Neural cell (in vitro differentiated cells): Measurements from ENCODE around the gene INMT.

Experiments used
- CTCF ChIP-seq: fragments of 450-650 bp; IDR thresholded peaks from 2 replicates; pipeline ENCODE4 v1.5.1; 2014; ENCODE audit warnings: antibody characterized with exemption, mild to moderate bottlenecking, moderate library complexity; ENCODE audit not compliant: poor library complexity, severe bottlenecking
- EP300 ChIP-seq: fragments of 450-650 bp; conservative IDR thresholded peaks from 2 replicates; pipeline ENCODE4 v1.6.1; 2014; ENCODE audit warnings: antibody characterized with exemption, mild to moderate bottlenecking, moderate library complexity; ENCODE audit not compliant: poor library complexity, severe bottlenecking
- EZH2 ChIP-seq: fragments of 200-600, 300-800 bp; shearing (Covaris generic), sonication (generic); IDR thresholded peaks from 2 replicates; pipeline ENCODE4 v1.6.1; 2014; ENCODE audit warnings: antibody characterized with exemption, low read length, borderline replicate concordance, mild to moderate bottlenecking; ENCODE audit not compliant: insufficient read depth, poor library complexity, severe bottlenecking
- POLR2AphosphoS5 ChIP-seq: IDR thresholded peaks from 2 replicates; pipeline ENCODE4 v1.6.1; 2012
- RAD21 ChIP-seq: fragments of 450-650 bp; conservative IDR thresholded peaks from 2 replicates; pipeline ENCODE4 v1.6.1; 2014; ENCODE audit warnings: antibody characterized with exemption, mild to moderate bottlenecking, moderate library complexity
- SMC3 ChIP-seq: fragments of 450-650 bp; conservative IDR thresholded peaks from 2 replicates; pipeline ENCODE4 v1.6.1; 2014; ENCODE audit warnings: antibody characterized with exemption, mild to moderate bottlenecking, moderate library complexity; ENCODE audit not compliant: poor library complexity

- no peak for TF ChIP-seq EZH2
- TF ChIP-seq RAD21 = no peak
- TF ChIP-seq CTCF = no peak
- TF ChIP-seq POLR2AphosphoS5 = no peak
- no peak for TF ChIP-seq EP300
- TF ChIP-seq SMC3 = no peak
Measured at GRCh38 chr7:30741289-30741688, 10.6 kb upstream of the INMT start.
